ENCODE measurements around the gene ATP6V1D.

DNA sequence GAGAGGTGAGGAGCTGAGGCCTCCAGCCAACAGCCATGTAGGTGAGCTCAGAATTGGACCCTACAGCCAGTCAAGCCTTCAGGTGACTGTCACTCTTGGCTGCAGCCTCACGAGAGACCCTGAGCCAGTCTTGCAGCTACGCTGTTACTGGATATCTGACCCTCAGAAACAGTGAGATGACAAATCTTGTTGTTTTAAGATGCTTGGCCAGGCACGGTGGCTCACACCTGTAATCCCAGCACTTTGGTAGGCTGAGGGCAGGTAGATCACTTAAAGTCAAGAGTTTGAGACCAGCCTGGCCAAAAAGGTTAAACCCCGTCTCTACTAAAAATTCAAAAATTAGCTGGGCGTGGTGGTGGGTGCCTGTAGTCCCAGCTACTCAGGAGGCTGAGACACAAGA lies 46.2 kb upstream of the ATP6V1D start:
- TF ChIP-seq, protein P1, sequence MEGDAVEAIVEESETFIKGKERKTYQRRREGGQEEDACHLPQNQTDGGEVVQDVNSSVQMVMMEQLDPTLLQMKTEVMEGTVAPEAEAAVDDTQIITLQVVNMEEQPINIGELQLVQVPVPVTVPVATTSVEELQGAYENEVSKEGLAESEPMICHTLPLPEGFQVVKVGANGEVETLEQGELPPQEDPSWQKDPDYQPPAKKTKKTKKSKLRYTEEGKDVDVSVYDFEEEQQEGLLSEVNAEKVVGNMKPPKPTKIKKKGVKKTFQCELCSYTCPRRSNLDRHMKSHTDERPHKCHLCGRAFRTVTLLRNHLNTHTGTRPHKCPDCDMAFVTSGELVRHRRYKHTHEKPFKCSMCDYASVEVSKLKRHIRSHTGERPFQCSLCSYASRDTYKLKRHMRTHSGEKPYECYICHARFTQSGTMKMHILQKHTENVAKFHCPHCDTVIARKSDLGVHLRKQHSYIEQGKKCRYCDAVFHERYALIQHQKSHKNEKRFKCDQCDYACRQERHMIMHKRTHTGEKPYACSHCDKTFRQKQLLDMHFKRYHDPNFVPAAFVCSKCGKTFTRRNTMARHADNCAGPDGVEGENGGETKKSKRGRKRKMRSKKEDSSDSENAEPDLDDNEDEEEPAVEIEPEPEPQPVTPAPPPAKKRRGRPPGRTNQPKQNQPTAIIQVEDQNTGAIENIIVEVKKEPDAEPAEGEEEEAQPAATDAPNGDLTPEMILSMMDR (IDR thresholded peaks at IDR 0.05; ENCODE audit: low read length), result no peak
- TF ChIP-seq EZH2 (IDR thresholded peaks at IDR 0.05; ENCODE audit: borderline replicate concordance, low read length), result no peak

Data from OCI-LY1 (cell line).